MM.1S (cell line): ENCODE results near the gene ARHGEF40.

Experiments
- CTCF ChIP-seq: fragments of 300-600 bp; sonication (generic); IDR thresholded peaks from 2 replicates; pipeline ENCODE4 v1.5.1; 2016; ENCODE audit warnings: antibody characterized with exemption, low read length, mixed read lengths
- EZH2 ChIP-seq: fragments of 300-600 bp; sonication (generic); optimal IDR thresholded peaks from 2 replicates; pipeline ENCODE3; 2017; ENCODE audit warnings: low read depth, mild to moderate bottlenecking, antibody characterized with exemption, low read length, mixed read lengths

GRCh38 chr14:21091821-21092272 is 21.7 kb downstream of the ARHGEF40 start:
- TF ChIP-seq CTCF (no peak), EZH2 (no peak)
